GM19240 (cell line): ENCODE measurements around the gene KRTAP5-6.
"Not testable (repeated sequence)": the region's sequence is repeated elsewhere in the genome, so short reads cannot be mapped to it uniquely, and the experiment has no call there.

Source experiments
- DNase-seq: peaks from one replicate; pipeline ENCODE4 v3.0.0; 2011; ENCODE audit warnings: low spot score; ENCODE audit not compliant: insufficient read length

Gene KRTAP5-6

DNA sequence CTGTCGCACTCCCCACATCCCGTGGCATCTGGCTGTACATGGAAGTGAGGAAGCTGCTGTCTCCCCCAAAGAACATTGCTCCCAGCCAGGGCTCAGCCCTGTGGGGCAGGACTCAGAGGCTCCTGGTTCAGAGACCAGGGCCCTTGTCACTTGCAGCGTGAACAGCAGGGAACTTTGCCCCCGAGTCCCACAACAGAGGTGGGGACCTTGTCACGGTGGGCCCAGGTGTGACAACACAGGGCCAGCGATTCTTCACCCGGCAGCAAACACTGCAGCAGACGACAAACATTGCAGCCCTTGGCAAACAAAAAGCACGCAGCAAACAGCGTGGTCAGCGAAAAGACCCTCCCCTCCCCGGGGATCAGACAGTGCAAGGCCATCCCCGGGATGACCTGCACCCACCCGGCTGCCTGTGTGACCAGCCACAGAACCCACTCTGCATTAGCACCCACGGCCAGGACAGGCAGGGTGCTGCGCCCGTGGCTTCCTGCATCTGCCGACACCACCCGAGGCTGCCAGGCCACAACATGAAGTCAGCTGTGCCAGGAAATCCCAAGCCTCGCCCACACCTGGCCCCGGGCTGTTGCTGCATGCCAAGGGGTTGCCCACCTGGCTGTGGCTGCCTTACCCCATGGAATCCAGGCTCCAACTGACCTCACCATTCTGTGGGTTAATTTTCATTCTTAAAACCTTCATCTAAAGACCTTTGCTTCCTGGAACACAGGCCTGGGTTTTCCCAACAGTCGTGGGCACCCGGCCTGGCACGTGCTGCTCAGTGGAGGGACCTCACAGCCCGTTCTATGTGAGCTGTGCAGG, 35.3 kb upstream of the KRTAP5-6 start:
- not testable (repeated sequence) for DNase-seq

DNA sequence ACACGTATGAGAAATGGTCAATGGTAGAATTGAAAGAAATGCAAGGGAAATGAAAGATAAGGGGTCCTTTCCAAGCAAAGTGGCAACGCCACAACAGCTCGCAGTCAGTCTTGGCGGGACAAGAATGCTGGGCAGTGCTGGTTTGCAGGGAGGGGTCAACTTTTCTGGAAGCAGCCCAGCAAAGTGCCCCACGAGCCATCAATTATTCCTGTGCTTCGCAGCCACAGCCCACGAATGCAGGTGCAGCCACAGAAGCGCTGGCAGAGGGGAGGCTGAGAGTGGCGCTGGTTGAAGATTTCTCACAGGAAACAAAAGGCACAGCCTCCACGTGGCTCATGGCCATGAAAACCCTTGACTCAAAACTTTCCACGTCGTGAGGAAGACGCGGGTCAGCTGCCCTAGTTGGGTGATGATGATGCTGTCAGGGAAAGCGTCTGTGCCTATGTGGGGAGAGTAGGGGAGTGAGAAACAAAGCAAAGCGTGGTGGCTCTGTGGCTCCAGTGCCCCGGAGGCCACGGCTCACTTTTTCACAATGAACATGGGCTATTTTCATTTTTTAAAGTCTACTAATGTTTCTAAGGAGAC, 34.2 kb upstream of the KRTAP5-6 start:
- not testable (repeated sequence) for DNase-seq

DNA sequence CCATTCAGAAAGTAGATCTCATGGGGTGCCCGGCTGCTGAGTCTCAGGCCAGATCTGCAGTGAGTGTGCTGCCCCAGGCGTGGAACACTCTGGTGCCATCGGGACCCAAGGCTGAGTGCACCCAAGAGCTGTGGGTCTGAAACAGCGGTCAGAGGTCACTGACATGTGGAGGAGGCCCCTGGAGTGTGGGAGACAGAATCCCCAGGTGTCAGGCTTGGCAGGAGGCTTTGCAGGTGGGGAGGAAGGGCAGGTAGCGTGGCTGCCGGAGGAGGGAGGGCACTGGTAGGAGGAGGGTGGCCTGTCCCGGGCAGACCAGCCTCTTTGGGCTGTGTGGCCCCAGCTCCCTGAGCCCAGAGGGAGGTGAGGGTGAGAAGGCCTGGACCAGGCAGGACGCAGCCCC, 31.7 kb upstream of the KRTAP5-6 start:
- no peak for DNase-seq

DNA sequence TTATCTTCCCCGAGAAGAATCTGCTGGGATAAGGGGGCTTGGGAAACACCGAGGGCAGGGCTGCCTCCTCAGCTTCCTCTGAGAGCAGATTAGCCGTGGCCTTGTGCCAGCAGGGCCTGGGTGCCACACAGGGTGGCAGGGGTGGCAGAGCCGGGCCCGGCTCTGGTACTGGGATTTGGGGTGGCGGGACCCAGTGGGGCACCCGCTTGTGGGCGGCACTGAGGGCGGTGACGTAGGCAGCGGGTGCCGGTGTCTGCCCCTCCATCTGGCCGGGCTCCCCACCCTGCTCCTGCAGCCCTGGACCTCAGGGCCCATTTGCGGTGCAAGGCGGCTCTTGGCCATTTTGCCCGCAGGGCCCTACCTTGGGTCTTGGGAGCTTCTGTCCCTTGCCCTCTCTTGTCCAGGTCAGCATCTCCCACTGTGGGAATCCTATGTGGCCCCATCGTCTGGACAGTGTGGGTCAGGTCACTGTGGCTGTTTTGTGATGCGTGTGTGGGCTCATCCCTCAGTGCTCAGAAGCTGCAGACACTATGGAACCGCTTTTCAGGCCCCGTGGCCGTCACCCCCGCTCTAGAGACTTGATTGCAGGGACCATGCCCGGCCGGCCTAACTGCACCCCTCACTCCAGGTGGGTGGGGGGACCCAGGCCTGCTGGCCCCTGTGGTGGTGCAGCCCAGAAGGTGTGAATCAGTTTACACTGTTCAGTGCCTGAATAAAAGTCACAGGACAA, 29.7 kb upstream of the KRTAP5-6 start:
- DNase-seq = no peak

DNA sequence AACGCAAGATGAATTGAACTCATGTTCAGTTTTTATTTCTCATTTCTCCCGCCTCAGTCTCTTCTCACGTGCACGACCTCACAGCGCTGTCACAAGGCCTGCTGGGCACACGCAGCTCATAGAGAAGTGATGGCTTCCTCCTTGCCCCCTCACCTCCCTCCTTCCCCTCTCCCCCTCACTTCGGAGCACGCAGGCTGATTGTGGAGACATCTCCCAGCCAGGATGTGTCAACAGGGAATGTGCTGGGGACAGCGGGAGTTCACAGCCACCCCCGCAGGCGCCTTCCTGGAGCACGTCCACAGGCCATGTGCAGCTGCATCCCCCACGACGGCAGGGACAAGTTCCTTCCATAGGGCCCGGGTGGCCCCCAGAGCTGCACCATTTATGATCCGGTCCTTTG, 29.1 kb upstream of the KRTAP5-6 start:
- no peak for DNase-seq

DNA sequence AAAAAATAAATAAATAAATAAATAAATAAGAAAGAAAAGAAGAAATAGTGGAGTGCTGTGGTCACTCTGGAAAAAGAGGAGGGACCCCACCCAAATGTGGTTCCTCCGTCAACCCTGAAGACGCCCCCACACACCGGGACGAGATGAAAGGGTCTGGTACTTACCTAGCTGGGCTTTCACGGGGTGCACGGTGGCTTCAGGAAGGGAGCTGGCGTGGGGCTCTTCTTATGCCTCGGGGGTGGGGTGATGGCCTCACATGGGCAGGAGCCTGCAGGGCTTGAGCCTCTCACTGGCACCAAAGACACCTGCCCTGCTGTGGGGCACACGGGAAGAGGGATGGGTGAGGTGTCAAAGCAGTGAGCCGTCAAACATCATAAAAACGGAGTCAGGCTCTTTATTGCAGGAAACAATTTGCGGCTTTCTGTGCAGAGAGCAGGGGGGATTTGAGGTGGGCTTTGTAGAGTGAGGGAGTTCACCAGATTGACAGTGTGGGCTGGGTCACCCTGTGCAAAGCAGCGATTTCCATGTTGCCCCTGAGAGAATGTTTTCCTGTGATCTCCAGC, 28.0 kb upstream of the KRTAP5-6 start:
- DNase-seq = no peak

DNA sequence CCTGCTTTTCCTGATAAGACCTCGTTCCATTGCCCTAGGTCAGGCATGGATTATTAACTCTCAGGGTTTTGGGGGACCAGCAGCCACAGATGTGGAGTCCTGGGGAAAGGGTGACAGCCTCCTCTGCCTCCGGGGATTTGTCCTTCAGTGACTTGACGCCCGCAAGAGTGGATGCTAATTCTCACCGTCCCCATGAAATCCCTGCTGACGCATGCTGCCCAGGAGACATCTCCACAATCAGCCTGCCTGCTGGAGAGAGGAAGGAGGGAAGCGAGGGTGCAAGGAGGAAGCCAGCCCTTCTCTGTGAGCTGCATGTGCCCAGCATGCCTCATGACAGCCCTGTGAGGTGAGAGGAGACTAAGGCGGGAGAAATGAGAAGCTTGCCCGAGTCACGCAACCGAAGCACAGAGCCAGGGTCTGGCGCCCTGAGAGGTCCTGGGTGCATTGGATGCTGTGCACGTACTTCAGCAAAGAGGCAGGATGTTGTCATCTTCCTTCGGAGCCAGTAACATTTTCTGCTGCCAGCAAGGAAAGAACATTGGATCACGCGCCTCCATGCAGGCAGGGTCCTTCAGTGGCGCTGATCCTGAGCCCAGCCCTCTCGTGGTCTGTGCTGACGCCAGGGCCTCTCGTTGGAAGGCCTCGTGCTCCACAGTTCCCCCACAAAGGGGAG, 27.3 kb upstream of the KRTAP5-6 start:
- DNase-seq = no peak

DNA sequence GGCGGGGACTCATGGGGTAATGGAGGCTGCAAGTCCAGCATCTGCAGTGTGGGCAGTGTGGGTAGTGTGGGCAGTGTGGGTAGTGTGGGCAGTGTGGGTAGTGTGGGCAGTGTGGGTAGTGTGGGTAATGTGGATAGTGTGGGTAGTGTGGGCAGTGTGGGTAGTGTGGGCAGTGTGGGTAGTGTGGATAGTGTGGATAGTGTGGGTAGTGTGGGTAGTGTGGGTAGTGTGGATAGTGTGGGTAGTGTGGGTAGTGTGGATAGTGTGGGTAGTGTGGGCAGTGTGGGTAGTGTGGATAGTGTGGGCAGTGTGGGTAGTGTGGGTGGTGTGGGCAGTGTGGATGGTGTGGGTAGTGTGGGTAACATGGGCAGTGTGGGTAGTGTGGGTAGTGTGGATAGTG, 26.5 kb upstream of the KRTAP5-6 start:
- DNase-seq = not testable (repeated sequence)

DNA sequence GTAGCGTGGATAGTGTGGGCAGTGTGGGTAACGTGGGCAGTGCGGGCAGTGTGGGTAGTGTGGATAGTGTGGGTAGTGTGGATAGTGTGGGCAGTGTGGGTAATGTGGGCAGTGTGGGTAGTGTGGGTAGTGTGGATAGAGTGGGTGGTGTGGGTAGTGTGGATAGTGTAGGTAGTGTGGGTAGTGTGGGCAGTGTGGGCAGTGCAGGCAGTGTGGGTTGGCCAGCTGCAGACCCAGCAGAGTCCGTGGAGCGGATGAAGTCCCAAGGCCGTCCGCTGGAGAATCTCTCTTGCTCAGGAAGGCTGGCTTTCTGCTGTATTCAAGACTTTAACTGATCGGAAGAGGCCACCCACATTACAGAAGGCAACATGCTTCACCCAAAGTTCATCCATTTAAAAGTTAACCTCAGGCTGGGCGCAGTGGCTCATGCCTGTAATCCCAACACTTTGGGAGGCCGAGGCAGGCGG, 26.1 kb upstream of the KRTAP5-6 start:
- no peak for DNase-seq

DNA sequence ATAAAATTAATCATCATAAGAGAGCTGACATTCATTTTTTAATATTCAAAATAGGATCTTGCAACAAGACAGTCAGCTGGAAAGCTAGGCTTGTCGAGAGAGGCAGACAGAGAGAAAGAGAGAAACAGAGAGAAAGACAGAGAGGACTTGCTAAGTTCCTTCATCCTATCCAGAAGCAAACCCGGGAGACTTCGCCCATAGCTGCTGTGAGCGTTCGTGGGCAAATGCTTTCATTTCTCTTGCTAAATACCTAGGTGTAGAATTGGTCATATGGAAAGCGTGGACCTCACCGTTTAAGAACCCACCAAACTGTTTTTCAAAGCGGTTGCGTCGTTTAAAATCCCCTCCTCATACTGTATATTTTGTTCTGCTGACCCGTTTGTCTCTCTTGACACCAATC, 25.3 kb upstream of the KRTAP5-6 start:
- DNase-seq = no peak

DNA sequence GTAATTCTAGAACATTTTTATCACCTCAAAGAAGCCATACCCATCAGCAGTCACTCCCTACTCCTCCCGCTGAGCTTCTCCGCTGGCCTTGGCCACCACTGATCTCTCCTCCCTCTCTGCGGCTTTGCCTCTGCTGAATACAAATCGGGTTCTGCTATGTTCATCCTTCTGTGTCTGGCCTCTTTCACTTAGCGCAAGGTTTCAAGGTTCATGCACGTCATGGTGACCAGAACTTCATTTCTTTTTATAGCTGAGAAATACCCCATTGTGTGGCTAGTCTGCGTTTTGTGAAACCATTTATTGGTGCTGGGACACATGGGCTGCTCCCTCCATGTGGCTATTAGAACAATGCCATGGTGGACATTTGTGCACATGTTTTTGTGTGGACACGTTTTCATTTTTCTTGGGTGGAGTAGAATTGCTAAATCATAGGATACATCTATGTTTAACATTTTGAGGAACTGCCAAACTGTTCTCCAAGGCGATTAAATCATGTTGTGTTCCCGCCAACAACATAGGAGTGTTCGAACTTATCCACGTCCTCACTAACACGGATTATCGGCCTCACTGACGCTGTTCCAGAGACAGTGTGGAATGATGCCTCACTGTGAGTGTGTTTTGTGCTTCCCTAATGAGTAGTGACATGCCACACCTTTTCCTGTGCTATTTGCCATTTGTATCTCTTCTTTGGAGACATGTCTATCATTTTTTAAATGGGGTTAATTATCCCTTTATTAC, 24.2 kb upstream of the KRTAP5-6 start:
- DNase-seq = no peak

DNA sequence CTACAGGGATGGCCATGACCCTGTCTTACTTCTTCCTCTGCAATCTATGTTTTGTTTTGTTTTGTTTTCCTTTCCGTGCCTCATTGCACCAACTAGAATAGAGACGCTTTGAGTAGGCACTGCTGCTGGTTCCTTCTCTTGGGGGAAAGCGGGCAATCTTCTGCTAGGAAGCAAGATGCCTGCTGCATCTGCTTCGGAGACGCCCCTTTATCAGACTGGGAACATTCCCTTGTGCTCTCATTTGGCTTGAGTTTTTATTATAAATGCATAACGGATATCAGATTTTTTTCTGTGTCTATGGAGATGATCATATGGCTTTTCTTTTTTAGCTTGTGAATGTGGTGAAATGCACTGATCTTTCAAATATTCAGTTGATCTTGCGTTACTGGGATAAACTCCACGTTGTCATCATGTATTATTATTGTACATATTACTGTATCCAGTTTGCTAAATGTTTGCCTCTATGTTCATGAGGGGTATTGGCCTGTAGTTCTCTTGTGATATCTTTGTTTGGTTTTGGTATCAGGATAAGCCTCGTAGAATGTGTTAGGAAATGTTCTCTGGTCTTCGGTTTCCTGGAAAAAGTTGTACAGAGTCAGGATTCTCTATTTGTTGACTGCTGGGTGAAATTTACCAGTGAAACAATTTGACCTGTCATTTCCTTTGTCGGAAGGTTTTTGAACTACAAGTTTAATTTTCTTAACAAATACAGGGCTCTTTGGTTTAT, 23.4 kb upstream of the KRTAP5-6 start:
- DNase-seq = no peak

DNA sequence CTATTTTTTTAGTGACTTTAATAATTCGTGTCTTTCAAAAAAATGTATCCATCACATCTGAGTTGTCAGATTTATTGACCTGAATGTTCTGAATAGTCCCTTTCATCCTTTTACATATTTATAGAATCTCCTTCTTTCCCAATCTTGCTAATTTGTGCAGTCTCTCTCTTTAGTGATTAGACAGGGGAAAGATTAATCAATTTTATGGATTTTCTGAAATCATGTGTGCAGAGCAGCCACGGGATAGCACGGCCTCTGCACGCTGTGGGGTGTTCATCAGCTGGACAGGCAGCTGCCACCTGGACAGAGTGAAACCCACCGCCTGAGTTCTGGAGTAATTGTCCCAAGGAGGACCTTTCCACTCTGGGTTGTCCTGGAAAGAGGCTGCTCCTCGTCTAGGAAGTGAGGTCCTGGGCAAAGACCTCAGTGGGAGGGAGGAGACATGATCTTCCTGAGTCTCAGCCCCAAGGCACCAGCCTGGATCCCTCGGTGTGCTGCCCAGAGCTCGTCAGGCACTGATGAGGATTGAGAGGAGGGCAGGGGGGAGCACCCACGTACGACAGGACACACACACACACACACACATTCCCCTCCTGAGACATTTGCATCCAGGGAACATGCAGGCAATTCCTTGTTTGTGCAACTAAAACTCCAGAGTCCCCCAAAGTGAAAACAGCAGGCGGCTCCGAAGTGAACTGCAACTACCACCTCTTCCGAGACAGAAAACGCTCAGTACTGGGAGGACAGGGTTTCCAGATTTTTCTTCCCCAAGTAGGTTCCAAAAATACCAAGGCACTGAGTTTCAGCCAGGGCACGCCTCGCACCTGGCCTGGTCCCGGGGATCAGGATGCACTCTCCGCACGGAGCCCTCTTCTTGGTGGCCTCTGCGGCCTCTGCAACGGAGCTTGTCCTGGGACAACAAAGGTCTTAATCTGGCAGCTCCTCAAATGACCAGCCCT, 22.5 kb upstream of the KRTAP5-6 start:
- no peak for DNase-seq

DNA sequence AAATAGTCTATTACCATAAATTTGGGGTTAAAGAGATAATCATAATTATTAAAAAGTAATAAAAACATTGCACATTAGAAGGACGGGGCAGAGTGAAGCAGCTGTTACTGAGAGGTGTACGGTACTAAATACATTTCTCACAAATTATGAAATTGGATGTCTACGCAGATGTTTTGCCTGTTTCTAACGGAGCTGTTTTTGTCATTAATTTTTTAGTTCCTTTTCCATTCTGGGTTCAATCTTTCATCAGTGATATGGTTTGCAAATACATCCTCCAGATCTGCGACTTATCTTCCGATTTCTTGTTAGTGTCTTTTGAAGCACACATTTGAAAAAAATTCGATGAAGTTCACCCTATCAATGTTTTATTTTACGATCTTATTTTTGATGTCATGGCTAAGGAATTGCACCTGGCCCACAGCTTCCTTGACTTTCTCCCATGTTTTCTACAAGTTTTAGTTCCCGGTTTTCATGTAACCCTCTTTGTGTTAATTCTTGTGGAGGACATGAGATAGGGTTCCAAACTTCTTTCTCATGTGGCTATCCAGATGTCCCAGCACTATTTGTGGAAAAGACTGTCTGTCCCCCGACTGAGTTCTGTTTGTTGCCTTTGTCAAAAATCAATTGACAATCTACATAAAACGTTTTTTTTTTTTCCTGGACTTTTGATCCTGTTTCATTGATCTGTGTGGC, 21.3 kb upstream of the KRTAP5-6 start:
- no peak for DNase-seq

DNA sequence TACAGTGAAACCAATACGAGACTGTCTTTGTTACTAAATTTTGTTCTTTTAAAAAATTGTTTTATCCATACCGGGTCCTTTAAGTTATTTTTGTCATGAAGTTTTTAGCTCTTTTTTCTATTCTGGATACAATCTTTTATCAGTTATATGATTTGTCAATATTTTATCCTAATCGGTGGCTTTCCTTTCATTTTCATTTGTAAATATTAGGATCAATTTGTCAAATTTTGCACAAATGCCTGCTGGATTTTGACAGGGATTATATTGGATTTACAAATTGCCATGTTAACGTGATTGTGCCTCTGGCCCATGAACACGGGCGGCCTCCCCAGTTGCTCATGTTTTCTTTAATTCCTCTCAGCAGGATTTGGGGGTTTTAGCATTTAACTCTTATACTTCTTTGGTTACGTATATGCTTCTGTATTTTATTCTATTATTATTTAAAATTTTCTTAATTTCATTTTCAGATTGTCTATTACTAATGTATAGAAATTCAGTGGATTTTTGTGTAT, 20.7 kb upstream of the KRTAP5-6 start:
- DNase-seq = no peak

DNA sequence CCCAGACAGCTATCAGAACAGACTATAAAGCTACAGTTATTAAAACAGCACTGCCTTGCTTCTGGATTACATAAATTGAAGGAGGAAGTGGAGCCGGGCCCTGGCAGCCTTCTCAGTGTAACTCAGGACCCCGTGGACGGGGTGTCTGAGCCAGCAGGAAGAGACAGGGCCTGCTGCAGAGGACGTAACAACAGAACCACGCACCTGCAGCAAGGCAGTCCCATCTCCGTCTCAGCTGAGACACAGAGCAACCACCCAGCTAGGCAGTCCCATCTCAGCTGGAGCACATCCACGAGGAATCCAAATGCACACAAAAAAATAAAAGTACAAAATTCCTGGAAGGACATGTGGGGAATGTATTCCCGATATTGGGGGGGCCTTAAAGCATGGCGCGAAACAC, 17.1 kb upstream of the KRTAP5-6 start:
- no peak for DNase-seq

DNA sequence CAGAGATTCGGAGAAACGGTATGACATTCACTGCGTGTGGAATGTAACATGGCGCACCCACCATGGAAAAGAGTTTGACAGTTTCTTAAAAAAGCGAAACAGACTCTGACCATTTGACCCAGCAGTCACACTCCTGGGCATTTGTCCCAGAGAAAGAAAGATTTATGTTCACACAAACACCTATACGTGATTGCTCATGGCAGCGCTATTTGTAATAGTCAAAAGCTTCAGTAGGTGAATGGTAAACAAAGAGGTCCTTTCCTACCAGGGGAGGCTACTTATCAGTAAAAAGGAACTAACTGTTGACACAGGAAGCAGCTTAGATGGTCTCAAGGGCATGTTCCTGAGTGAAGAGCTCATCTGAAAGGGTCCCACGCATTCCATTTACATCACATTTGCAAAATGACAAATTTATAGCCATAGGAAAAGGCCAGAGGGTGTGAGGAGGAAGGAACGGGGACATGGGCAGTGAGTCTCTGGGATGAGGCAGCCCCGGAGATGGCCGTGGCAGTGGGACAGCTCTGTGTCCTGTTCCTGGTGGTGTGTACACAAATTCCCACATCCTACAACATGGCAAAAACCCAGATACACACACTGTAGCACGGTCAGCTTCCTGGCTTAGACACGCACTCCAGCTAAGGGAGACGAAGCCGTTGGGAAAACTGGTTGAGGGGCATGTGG, 14.6 kb upstream of the KRTAP5-6 start:
- no peak for DNase-seq

DNA sequence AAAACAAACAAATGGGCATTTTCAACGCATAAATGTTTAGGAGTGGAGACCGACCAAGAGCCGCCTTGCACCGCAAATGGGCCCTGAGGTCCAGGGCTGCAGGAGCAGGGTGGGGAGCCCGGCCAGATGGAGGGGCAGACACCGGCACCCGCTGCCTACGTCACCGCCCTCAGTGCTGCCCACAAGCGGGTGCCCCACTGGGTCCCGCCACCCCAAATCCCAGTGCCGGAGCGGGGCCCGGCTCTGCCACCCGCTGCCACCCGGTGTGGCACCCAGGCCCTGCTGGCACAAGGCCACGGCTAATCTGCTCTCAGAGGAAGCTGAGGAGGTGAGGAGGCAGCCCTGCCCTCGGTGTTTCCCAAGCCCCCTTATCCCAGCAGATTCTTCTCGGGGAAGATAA, 13.8 kb upstream of the KRTAP5-6 start:
- not testable (repeated sequence) for DNase-seq
